GM23248 (cell line): ENCODE results near the gene NCCRP1.

Experiments
- EZH2 ChIP-seq: fragments of 200-600 bp; sonication (generic); IDR thresholded peaks from 2 replicates; pipeline ENCODE4 v1.6.1; 2018; ENCODE audit warnings: antibody characterized with exemption, mild to moderate bottlenecking; ENCODE audit not compliant: insufficient read depth, poor library complexity, severe bottlenecking
- EZH2phosphoT487 ChIP-seq: fragments of 200-600 bp; sonication (generic); IDR thresholded peaks from 2 replicates; pipeline ENCODE4 v1.6.1; 2018; ENCODE audit warnings: antibody characterized with exemption, moderate library complexity, mild to moderate bottlenecking, low read depth; ENCODE audit not compliant: insufficient read depth

- TF ChIP-seq EZH2 (no peak), EZH2phosphoT487 (no peak)
Observed at GRCh38 chr19:39218230-39219007, 21.7 kb downstream of the NCCRP1 start.
